OCI-LY7 (cell line): Measurements from ENCODE around the gene CD69.

Source experiments
- EZH2phosphoT487 ChIP-seq: fragments of 200-600 bp; sonication (generic); IDR thresholded peaks from 2 replicates; pipeline ENCODE4 v1.6.1; 2018; ENCODE audit warnings: low read depth, borderline replicate concordance, mild to moderate bottlenecking, mixed run types, antibody characterized with exemption, low read length, moderate library complexity, mixed read lengths
- TF ChIP-seq, protein P1 (sequence below): fragments of 200-600 bp; sonication (generic); conservative IDR thresholded peaks from 2 replicates; pipeline ENCODE4 v1.5.1; 2014; ENCODE audit warnings: mild to moderate bottlenecking, antibody characterized with exemption, low read length, moderate library complexity, mixed read lengths

DNA sequence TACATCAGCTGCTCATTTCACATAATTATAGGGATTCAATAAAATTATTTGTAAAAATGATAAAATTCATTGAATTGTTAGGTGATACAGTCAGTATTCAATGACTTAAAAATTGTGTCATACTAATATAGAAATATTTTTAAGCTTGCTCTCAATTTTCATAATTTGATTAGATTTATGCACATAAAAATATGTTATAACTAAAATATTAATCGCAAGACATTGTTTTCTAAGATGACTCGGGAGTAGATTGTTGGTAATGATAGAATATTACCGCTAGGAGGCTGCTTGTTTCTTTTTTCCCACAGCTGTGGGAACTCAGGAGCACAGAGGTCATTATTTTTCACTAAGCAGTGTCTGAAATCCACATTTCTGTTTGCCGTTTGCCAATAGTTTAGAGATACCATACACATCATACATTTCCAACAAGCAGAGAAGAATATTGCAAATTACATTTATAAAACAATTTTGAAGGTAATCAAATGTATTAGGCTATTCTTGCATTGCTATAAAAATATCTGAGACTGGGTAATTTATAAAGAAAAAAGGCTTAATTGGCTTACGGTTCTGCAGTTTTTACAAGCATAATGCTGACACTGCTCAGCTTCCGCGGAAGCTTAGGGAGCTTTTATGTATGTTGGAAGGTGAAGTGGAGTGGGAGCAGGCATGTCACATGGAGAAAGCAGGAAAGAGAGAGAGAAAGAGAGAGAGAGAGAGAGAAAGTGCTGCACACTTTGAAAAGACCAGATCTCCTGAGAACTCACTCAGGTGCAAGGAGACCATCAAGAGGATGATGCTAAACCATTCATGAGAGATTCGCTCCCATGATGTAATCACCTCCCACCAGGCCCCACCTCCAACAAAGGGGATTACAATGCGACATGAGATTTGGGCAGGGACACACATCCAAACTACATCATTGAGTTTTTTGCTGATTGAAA, 9.2 kb downstream of the CD69 start:
- TF ChIP-seq, protein P1, sequence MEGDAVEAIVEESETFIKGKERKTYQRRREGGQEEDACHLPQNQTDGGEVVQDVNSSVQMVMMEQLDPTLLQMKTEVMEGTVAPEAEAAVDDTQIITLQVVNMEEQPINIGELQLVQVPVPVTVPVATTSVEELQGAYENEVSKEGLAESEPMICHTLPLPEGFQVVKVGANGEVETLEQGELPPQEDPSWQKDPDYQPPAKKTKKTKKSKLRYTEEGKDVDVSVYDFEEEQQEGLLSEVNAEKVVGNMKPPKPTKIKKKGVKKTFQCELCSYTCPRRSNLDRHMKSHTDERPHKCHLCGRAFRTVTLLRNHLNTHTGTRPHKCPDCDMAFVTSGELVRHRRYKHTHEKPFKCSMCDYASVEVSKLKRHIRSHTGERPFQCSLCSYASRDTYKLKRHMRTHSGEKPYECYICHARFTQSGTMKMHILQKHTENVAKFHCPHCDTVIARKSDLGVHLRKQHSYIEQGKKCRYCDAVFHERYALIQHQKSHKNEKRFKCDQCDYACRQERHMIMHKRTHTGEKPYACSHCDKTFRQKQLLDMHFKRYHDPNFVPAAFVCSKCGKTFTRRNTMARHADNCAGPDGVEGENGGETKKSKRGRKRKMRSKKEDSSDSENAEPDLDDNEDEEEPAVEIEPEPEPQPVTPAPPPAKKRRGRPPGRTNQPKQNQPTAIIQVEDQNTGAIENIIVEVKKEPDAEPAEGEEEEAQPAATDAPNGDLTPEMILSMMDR, result peak; percentile 74
- TF ChIP-seq EZH2phosphoT487, result no peak
